GM21423 (cell line): ENCODE data around the gene NAV2.
"Not testable (repeated sequence)": the region's sequence is repeated elsewhere in the genome, so short reads cannot be mapped to it uniquely, and the experiment has no call there.

Experiments used
- ATAC-seq: cut with Tn5 transposase; IDR thresholded peaks from one replicate; pipeline ENCODE4 v1.9.1; 2021; ENCODE audit warnings: mild to moderate bottlenecking, moderate library complexity; ENCODE audit not compliant: unreplicated experiment

NAV2 gene

DNA sequence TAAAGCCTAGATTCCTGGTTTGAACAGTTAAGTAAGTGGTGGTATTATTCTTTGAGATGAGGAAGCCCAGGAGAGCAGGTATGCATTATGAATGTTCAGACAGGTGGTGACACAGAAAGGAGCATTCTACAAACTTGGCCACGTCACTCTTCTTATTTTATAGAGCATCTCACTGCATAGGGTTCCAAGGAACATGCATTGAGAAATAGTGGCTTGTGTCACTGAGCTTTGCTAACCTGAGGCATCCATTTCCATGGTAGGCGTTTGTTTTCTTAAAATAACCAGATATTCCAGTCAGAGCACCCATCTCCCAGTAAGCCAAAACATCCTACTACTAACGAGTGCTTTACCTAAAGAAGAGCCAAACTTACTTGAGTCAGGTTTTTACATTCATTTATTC lies 169.7 kb downstream of the NAV2 start:
- no peak for ATAC-seq

DNA sequence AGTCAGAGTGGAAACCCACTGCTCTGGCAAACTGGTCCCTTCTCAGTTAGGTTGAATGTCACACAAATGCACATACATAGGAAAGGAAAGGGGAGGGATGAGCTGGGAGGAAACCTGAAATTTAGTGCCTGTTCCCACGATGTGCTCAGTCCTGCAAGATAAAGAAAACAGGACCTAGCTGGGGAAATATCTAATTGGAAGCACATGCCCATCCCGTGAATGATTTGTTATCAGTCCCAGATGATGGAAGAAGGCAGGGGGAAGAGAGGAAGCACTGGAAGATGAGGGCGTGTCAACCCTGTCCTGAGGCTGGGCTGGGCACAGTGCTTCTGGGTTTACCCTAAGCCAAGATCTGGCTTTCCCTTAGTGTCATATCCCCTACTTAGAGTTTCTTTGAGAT lies 173.9 kb downstream of the NAV2 start:
- no peak for ATAC-seq

DNA sequence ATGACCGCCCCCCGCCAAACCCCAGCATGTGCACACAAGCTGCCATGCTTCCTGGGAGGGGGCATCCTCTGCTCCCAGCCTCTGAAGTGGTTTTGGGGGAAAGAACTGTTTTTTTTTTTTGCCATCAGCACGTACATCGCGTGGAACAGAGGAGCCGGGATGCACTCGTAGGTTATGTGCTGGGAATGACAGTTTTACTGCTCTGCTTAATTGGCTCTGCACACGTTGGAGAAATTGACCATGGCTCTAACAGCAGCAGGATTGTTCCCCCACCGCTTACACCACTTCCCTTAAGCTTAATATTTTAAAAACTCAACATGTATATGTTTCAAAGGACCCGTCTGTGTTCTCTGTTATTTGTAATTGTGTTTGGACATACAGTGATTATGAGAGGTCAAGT lies 175.2 kb downstream of the NAV2 start:
- ATAC-seq: no peak

DNA sequence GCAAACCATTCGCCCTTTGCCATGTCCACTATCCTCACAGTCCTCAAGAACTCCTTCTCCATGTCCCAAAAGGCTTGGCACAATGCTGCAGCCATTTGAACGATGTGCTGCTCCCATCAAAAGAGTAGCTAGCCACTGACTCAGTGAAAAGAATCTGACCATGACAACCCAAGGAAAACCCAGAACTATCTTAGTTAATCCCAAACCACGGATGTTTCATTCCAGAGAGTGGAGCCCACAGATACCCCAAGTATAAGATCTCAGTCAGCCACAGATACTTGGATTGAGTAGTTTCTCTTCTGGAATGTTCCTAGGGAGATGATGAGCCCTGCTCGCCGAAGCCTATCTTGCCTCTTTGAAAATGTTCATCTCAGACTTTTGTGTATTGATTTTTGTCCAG lies 176.9 kb downstream of the NAV2 start:
- ATAC-seq: no peak

DNA sequence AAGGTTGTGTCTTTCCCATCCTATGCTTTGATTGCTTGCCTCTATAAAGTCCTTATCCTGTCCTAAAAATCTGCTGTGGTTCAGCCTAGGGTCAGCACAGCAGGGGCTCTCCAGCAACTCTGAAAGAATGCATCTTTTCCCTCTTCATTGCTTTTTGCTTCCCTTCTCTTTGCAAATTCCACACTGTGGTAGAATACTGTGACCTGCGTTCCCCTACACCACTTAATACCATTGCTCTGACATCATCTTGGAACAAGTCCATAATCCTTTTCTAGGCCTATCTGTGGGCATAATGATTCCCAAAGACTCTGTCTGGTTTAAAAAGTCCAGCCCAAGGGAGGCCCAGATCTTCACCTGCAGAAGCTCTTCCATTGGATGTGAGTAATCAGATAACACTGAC lies 177.7 kb downstream of the NAV2 start:
- no peak for ATAC-seq

DNA sequence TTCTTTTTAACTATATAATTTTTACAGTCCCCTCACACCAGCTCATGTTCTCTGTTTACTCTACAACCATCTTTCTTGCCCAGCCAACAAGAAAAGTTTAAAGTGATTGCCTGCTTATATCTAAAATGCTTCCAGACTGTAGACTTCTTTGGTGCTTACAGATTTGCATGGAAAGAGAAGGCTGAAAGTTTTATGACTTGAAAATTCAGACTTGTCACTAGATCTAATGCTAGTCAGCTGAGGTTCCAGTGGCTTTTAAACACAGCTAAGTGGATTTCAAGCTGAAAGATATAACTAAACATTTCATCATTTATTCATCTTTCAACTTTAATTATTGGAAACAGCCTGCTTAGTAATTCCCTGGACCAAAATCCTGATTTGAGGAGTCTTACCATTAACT lies 178.4 kb downstream of the NAV2 start:
- ATAC-seq: no peak

DNA sequence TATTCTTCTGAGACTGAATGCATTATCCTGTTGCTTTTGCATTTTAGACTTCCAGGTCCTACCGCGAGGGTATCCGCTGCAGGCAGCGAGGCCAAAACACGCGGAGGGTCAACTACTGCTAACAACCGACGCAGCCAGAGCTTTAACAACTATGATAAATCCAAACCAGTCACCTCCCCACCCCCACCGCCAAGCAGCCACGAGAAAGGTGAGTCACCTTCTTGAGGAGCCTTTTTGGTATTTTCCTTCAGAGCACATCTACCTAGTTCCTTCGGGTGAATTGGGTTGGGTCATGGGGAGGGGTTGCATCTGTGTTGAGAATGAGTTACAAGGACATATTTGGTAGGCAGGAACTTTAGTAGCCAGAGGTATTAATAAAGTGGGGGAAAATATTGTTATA lies 179.8 kb downstream of the NAV2 start:
- ATAC-seq: no peak

DNA sequence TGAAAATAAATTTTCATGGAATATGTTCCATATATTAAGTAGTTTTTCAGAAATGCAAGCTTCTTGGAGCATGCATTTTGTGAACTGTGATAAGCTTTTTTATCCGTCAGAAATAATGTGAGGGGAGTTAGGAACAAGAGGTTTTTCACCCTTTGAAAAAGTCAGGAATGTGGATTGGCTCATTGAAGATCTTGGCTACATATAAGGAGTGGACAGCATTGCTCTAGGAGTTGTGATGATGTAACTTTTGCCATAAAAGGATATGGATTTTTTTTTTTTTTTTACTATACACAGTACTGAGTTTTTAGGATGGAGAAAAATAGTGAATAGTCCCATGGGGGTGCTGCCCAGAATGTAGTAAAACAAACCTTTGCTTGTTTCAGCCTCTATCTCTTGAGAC lies 180.2 kb downstream of the NAV2 start:
- no peak for ATAC-seq

DNA sequence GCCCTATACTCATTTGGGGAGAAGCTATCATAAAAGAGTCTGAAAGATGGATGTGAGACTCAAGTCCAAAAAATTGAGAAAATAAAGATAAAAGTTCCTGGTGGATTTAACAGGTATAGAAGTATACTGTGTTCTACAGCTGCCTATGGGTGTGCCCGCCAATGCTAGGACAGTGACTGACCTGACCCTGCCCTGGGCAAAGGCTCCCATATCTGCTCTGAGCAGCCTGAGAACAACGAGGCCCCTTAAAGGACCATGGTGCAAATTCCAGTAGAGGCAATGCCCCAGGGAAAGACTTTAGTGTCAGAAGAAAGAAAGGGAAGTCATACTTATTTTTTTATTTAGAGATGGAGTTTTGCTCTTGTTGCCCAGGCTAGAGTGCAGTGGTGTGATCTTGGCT lies 181.8 kb downstream of the NAV2 start:
- no peak for ATAC-seq

DNA sequence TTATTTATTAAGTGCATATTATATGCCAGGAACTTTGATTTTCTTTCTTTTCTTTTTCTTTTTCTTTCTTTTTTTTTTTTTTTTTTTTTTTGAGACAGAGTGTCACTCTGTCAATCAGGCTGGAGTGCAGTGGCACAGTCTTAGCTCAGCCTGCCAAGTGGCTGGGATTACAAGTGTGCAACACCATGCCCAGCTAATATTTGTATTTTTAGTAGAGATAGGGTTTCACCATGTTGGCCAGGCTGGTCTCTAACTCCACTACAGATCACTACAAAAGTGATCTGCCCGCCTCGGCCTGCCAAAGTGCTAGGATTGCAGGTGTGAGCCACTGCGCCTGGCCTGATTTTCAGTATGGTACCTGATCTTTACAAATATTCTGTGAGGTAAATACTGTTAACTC lies 182.4 kb downstream of the NAV2 start:
- not testable (repeated sequence) for ATAC-seq

DNA sequence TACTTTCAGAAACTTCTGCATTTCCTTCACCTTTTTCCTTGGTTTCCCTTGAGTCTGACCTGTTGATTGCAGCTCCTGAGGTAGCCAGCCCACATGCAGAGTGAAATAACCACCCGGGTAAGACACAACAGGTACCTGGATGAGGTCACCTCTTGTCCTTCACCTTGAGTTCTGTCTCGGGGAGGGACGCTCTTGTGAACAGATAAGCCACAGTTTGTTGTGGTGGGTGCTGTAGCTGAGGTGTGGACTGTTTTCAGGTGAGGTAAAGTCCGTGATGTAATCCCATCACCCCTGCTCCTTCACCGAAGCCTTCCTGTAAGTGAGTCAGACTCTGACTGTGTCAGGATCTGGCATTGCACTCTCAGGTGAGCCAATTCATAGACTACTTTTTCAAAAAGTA lies 183.1 kb downstream of the NAV2 start:
- no peak for ATAC-seq

DNA sequence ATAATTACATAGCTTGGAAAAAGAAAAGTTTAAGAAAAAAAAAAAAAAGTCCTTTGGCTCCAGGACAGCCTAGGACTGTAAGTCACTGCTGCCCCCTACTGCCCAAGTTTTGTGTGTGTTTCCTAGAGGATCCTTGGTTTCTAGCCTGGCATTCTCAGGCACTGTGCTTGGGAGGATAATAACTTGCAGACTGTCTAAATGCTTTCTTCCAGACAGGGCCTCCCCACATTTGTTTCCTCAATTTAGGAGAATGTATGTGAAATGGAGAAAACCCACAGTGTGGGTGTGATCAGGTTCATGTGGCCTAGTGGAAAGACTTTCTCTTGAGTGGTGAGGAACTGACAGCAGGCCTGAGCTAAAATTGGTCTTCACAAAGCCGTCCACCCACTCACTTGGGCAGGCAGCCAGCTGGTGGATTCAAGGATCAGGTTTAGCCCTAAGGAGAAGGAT lies 191.0 kb downstream of the NAV2 start:
- ATAC-seq: no peak

DNA sequence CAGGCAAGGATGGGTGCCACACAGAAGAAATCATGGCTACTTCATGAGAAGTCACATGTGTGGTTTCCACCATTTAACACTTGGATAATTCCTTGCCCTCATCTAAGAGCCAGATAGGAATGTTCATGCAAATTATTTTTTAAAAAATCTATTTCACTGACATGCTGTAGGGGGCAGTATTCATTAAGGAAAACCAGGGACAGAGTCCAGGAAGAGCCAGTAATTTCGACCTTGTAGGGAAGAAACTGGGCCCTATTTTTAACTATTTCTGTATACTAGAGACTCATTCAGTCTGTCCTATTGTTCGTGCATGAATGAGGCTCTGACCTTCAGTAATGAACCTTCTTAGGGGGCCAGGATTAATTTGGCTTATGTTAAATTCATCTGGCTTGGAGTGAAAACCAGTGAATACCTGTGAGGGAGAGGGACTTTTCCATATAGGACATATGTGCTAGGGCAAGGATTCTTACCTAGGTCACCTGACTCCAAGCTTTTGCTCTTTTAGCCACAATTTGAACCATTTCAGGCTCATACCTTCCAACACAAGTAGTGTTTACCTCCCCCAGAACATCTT lies 192.7 kb downstream of the NAV2 start:
- ATAC-seq: no peak

DNA sequence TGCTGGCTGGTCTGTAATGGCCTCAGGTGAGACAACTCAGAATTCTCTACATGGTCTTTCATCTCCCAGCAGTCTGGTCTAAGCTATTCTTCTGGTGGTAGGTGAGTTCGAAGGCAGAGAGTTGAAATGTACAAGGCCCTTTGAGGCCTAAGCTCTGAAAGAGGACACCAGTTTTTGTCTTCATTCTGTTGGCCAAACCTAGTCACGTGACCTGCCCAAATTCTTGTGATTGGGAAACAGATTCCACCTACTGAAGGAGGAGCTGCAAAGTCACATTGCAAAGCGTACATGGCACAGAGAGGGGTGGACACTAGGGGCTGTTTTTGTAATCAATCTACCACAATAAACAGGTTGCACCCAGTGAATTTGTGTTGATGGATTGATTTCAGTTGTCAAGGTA lies 193.5 kb downstream of the NAV2 start:
- ATAC-seq: no peak

DNA sequence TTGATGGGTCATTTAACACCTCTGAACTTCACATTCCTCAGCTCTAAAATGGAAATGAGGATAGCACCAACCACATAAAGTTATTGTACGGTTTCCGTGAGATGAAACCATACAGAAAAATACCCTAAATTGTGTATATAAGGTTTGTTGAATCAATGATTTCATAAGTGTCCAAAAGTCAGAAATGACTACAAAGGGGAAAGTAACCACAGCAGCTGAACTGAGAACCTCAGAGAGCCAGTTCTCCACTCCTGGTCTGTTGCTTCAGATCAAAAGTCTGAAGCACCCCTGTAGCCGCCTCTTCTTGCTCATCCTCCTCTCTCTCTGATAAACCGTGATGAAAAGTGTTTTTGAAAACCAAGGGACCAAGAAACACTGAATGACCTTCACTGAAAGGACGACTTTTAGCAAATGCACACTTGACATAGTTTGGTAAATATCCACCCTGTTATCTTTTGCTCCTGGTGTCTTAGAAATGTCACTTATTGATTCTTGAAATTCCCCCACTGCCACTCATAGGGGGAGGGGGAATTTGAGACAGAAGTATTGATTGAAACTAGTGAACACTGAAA lies 194.5 kb downstream of the NAV2 start:
- peak; percentile 61 for ATAC-seq

DNA sequence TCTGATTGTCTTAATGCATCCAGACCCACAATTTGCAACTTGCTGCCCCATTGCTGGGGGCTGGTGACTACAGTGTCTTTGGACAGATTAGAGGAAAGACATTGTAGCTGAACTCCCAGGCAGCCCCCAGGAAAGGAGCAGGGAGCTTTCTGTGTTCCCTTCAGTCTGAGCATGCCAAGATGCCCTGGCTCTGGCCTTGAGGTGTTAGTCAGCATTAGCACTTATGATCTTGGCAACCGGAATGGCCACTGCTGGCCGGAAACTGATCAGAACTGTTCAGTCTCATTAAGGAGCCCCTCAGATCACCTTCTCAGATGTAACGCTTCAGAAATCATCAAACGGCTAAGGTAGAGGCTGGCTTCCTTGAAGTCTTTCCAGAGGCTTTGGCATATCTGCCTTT lies 195.2 kb downstream of the NAV2 start:
- no peak for ATAC-seq

DNA sequence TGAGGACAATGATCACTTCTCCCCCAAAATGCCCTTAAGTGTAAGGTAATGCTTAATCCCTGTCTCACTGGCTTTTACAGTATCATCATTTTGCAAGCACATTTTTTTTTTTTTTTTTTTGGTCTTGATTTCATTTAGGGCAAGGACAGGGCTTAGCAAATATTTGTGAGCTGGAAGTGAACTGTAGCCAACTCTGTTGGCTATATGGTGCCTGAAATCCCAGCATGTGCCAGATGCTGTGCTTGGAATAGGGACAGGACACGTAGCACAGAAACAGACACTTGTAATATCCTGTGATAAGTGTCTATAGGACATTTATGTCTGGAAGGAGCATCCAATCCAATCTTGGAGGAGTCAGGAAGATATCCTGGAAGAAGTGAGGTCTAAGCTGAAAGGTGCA lies 198.3 kb downstream of the NAV2 start:
- ATAC-seq: no peak

DNA sequence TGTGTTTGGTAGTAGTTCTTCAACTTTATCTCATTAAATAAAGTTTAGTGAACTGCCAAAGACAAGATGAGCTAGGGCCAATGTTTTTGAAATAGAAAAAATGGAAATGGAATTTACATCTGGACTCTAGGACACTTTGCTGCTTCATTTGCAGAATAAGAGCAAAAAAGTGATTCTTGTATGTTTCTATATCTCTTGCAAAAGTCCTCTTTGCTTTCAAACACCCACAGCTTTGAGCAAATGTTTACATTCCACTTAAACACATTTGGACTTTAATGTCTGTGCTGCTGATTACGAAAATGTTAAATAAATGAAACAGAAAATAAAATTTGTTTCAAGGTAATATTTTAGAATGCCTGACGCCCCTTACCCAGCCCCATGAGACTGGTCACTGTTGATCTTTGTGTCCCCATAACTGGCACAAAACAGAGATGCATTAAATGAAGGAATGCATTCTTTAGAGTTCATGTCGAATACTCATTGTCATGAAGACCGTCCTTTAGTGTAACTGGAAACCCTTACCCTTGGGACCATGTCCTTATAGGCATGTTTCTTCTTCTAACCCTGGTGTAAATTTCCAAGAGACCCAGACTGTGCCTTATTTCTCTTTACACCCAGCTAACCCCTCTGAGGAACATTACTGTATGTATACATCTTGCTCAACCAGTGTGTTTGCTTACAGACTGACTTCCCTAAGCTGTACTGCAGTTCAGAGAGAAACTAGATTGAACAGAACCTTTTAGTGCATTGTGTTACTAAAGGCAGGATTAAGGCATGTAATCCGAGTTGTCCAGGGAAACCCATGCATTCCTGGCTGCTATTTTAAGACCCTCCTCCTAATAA lies 199.7 kb downstream of the NAV2 start:
- no peak for ATAC-seq

DNA sequence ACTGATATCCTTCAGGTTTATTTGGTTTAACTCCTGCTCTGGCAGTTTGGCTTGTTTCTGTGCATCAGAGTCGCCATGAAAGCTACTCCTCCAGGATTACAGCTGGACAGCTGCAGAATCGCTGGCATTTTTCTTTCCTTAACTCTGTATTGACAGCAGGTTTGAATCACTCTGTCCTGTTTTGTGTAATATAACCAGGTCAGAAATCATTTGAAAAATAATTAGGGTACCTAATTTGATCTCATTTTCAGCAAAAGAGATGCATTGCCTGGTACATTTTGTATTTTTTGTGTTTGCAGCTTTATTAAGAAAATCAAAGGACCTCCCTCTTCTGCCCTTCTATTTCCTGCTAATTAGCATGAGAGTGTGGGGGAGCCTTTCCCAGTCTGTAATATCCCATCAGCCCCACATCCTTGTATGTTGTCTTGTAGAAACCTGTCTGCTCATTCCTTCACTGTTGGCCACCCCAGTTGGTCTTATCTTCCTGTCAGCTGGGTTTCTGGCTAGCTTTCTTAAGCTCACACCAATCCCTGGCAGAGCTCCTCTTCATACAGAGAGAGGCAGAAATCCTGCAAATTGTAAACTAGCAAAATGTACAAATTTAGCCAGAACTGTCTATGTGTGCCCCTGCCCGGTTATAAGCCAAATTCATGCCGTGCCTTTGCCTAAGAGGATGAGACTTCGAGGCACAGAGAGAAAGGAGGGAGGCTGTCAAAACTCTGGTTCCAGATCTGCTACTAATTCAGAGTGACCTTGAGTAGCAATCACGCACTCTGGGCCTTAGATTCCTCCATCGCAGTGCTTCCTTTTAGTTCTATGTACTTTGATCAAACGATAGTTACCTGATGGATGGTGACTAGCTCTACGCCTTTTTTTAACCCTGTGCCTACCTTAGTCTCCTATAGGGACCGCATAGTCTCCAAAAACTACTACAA lies 200.6 kb downstream of the NAV2 start:
- no peak for ATAC-seq

DNA sequence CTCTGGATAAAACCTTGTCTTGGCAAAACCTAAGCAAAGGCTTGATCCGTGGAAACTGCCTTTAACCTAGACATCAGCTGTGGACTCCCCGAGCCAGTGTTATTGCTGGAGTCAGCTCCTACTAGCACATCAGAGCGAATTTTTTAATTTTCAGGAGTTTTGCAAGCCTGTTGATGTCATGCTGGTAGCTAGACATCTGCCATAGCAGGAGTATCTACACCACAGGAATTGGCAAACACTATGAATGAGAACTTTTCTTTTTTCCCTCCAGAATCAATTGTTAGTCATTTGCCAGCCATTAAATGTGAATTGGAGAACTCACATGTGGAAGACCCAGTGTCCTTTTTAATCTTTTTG lies 201.2 kb downstream of the NAV2 start:
- ATAC-seq: no peak

DNA sequence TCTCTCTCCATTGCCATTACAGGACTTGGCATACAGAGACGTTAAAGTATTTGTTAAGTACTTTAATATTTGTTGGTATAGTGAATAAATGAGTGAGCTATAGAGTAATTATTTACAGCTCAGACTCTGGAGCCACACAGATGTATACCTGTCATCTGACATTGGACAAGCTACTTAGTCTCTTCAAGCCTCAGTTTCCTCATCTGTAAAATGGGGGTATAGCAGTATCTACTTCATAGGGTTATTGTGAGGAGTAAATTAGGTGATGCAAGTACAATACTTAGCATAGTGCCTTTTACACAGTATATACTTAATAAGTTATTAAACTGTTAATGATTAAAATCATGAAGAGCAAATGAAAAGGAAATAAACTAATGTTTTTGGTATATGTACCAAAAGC lies 203.2 kb downstream of the NAV2 start:
- no peak for ATAC-seq
